Activated CD8-positive, alpha-beta memory T cell treated with anti-CD3 and anti-CD28 coated beads for 48 hours (primary cell): ENCODE data around the gene HDAC10.
A peak's percentile ranks its signal among the peaks of the same experiment; 100 is the strongest.

ENCODE experiments used
- DNase-seq, 3 experiments: peaks; one replicate each; pipeline ENCODE4 v3.0.0-alpha.2; 2020; ENCODE audit warnings: low read depth in 2 of 3, low spot score in 2 of 3

HDAC10 gene, protein sequence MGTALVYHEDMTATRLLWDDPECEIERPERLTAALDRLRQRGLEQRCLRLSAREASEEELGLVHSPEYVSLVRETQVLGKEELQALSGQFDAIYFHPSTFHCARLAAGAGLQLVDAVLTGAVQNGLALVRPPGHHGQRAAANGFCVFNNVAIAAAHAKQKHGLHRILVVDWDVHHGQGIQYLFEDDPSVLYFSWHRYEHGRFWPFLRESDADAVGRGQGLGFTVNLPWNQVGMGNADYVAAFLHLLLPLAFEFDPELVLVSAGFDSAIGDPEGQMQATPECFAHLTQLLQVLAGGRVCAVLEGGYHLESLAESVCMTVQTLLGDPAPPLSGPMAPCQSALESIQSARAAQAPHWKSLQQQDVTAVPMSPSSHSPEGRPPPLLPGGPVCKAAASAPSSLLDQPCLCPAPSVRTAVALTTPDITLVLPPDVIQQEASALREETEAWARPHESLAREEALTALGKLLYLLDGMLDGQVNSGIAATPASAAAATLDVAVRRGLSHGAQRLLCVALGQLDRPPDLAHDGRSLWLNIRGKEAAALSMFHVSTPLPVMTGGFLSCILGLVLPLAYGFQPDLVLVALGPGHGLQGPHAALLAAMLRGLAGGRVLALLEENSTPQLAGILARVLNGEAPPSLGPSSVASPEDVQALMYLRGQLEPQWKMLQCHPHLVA

DNA sequence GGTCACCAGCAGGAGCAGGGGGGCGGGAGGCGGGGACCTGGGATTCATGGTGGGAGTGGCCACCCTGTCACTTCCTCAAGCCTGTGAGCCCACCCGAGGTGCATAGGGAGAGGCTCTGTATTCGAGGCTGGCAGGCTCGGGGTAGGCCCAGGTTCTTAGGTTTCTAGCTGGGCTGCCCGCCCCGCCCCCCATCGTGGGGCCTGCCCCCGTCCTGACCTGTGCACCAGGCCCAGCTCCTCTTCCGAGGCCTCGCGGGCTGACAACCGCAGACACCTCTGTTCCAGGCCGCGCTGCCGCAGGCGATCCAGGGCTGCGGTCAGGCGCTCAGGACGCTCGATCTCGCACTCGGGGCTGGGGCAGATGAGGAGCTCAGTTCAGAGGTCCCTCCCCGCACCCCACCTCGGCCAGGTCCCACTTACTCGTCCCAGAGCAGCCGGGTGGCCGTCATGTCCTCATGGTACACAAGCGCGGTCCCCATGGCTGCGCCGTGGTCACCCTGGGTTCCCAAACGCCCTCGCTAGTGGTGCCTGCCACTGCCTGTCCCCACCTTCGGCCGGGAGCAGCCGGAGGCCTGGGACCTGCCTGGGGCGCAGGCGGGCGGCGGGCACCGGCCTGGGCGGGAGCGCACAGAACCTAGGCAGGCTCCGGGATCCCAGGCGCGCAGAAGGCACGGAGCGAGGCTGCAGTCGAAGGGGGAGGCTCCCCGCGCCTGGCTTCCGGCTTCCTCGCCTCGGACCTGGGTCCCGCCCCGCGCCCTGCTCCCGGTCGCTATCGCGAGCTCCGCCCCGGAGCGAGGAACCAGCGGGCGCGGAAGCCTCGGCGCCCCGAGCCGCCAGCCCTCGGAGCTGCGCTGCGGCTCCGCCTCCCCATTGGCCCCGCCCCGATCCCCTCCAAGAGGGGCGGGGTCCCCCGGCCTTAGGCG lies at the start of gene HDAC10:
TSS of gene HDAC10 (minus strand) at position 711 of the 922 bp plus-strand sequence. CDS start at position 478, 233 bp downstream.
- peak; percentile 67 to 78 (median 71) for DNase-seq

DNA sequence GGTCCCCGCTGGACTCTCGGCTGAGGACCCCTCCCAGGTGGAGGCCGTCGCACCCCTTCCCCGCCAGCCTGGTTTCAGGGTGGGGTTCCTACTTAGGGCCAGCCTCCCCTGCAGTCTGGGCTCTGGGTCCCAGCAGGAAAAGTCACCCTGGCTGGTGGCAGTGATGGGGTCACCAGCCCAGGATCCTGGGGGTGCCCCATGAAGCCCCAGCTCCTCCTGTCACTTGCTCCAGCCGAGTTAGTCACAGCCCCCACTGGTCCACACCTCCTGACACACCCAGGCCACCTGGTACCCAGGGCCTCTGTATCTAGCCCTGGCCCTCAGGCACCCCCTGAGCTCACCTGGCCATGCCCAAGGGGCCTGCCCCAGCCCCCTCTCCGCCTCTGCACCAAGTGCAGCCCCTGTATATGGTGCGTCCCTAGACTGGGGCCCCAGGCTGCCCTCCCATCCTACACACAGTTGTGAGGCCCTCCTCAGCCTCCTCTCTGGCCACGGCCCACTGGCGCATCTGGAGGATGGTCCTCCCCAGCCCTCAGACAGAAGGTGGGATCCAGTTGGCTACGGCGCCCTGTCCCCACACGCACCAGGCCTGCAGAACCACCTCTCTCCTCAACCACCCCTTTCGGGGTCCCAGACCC lies 49.7 kb upstream of the HDAC10 start:
- DNase-seq = no peak

DNA sequence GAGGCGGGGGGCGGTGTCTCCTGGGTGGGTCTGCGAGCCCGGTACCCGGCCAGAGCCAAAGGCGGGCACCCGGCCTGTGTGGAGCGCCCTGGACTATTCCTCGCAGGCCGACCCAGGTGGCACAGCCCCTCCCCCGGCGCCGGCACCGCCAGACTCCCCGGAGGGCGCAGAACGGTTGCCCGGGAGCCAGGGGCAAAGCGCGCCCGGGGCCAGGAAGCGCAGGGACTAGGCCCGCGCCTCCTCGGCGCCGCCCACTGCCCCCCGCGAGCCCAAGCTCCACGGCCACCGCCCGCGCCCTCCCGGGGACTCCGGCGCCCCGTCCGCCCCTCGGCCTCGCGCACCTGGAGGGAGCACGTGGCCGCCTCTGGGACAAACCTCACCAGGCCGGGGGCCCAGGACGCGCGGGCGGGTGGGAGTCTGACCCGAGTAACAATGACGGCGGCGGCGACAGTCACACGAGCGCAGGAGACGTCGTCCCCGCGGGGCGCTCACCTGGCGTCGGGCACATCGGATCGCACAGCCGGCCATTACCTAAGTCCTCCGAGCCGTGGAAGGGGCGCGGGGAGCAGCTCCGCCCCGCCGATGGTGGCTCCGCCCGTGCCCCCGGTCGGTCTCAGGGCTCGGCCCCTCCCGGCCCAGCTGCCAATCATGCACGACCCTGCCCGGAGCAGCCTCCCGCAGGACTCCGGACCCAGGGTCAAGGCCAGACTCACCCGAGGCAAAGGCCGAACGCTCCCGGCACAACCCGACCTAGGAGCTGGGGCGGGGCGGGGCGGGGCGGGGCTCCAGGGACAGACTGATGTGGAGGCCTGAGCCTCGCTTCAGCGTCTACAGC lies 48.9 kb upstream of the HDAC10 start:
- DNase-seq = no peak

DNA sequence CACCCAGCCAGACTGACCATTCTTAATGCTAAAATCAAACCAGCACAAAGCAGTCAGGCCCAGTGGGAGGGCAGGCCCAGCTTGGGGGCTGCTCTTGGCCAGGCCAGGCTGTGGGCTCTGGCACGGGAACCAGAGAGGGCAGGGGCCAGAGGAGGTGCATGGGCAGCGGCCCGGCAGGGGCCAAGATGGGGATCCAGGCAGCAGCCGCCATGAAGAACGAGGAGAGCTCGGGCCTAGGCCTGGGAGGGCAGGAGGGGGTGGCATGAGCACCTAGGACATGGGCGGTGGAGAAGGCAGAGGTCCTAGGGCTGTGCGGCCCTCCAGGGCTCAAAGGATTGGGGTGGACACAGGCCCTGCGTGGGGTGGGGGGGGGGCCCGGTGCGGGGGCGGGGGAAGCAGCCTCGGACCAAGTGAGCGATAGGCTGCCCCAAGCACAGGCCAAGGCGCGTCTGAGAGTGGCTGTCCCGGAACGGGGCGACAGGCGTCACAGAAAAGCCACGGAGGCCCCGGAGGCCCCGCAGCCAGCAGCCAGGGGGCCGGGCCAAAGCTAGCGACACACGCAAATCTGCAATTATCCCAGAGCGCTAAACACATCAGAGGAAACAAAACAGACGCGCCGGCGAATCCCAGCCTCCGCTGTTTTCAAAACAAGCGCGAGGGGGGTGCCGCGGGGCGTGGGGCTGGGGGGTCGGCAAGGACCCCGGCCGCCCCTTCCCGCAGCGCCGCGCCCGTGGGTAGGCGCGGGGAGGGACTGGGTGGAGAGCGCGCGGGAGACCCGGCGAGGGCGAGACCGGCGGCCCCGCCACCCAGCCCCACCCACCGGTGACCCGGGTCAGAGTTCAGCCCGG lies 48.1 kb upstream of the HDAC10 start:
- no peak for DNase-seq

DNA sequence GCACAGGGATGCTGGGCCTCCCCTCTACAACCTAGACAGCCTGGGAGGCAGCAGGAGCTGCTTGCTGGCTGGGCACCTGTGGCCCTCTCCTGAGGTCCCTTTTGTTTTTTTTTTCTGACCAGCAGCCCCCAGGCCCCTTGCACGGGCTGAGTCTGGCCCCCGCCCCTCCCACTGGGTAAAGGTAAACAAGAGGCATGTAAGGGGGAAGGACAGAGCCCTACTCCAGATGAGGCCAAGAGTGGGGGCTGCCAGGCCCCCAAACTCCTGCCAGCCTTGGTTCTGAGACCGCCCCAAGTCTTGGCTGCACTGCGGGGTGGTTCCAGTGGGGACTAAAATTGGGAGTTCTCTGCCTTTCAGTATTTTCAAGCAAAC lies 47.2 kb upstream of the HDAC10 start:
- no peak for DNase-seq

DNA sequence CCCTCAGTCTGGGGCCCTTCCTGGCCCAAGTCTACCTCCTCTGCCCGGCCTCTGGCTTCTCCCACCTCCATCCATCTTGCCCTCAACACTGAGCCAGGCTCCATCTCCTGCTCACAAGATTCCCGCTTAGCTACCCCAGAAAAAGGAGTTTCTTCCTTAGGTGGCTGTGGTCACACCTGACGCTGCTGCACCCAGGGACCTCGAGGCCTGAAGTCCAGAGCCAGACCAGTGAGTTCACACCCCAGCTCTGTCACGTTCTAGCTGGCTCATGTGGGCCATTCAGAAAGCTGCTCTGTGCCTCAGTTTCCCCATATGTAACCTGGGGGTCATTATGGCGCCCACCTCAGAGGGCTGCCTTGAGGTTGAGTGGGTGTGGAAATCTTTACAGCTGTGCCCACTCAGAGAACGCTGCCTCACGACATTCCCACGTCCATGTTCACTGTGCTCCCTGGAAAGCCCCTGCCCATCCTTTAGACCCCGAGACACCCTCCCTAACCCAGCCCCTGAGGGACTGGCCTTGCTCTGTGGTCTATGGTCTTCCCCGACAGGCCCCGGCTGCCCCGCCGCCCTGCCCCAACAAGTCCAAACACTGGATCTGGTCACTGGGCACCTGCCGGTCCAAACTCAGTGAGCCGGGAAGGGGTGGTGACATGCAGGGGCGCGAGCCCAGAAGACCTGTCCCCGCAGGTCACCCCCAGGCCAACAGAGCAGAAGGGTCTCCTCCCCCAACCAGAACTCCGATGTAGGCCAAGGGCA lies 46.6 kb upstream of the HDAC10 start:
- DNase-seq = no peak

DNA sequence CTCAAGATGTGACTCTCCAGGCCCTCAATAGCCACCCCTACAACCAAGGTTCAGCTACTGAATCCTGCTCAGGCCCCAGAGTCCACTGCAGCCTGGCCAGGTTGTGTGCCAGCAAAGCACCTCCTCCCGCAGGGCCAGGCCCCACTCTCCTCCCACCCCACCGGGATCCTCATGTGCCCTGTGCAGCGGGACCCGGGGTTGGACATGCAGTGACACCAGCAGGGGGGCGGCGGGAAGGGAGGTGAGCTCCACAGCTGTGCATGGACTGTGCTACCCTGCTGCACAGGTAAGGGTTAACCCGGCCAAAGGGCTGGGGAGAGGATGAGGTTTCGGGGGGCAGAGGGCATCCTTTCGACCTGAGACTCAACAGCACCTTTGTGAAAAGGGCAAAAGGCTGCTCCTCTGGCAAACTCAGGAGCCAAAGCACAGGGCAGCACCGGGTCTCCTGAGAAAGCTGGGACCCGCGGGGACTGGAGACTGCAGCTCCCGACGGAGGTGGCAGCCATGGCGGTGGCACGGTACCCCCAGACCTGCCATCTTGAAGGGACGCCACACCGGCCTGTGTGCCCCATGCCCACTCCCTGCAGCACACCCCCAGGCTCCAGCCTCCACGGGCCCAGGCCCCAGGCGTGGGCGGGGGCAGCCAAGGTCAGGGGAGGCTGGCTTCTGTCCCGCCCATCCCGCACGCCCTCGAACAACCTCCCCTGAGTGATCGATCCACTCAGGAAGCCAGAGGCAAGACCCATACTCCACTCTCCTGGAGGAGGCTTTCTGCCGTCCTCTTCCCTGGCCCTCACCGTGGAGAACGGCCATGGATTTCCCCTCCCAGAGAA lies 45.8 kb upstream of the HDAC10 start:
- DNase-seq = no peak

DNA sequence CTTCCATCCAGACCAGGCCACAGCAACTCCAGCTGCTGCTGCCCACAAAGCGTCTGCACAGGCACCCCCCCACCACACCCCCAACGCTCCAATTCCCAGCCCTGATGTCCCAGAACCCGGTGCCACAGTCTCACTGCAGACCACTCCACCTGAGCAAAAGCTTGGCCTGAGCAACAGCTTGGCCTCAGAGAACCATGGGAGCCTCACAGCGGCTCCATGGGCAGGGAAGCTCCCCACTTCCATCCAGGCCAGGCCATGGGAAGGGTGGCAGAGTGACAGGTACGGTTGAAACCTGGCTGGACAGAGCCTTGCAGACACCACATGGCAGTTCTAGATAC lies 43.2 kb upstream of the HDAC10 start:
- DNase-seq = no peak

DNA sequence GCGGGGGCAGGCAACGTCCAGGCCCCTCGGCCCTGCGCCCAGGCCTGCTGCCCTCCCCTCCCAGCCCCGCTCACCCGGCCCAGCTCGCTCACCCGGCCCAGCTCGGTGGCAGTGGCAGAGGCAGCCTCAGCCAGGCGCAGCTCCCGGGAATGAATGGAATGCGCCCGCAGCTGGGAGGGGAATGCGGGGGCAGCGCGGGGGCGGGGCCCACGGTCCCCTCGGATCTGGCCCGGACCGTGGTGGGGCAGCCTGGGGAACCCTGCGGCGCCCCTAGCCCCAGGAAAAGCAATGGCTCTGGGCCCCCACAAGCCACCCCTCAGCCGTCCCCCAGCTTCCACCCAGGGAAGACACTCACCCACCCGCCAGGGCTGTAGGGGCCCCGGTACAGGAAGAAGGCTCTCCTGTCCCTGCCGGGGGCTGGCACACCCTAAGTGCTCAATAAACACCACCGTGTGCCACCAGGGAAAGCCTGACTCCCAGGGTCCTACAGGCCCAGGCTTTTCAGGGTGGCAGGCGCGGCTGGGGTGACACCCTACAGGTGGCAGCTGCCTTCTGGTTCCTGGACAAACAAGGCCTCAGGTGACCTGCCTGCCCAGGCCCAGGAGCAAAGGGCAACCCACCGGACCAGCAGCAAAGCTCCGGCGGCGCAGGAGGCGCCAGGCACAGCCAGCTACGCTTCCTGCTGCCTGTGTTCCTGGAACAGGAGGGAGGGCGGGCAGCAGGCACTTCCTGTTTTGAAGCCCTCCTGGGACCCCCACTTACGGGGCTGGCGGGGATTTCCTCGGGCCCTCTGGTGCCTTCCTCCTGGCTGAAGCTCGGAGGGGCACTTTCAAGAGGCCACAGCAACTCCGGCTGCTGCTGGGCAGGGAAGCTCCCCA lies 42.6 kb upstream of the HDAC10 start:
- no peak for DNase-seq

DNA sequence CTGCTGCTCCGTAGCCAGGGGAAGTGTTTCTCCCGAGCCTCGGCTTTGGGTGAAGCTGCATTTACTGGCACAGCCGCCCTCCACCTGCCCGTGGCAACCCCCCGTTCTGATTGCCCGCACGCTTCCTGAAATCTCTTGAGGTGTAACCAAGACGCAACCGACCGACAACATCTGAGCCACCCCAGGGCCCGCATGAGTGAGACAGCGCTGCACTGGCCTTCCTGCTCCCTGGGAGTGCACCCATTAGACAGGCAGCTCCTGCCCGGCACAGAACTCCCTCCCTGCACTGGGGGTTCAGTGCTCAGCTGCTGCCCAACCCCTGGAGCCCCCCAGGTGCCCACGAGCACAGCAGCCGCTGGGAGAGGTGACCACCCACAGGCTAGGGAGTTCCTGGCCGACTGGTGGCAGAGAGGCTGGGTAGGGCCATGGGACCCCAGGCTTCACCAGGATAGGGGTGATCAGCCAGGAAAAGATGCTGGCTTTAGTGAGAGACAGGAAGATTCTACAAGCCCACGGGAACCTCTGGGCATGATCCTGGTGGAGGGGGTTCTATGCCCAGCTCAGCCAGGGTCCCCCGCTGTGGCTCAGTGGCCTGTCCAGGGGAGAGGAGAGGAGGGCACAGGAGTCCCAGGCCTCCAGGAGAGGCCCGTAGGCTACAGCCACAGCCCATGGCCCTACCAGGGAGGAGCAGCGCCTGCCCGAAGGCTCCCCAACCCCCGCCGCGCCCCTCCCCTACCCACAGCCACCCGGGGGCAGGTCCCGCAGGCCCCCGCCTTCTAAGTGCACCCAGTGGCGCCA lies 41.8 kb upstream of the HDAC10 start:
- no peak for DNase-seq

DNA sequence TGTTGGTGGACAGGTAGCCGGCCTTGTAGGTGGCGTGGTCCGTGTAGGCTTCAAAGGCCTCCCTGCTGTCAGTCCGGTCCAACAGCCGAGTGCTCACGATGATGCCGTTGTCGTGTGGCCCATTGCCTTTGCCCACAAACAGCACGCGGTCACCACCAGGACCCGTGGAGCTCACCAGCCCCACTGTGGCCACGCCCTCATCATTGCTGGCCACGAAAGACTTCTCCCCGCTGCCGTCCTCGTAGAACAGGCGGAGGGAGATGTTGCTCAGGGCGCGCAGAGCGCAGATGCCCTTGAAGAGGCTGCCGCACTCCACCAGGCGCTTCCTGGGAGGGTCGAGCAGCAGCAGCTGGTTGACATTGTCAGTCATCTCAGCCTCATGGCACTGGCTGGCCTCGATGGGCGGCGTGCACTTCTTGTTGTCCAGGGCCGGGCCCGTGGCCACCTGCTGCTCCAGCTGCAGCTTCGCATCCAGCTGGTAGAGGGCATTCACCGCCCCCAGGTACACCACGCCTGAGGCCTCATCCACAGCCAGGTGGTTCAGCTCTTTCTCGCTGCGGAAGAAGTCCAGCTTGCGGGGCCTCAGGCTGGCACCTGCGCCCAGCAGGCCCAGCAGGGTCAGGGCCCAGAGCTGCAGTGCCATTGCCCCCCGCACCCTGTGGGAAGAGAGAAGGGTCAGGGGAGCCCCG lies 39.0 kb upstream of the HDAC10 start:
- DNase-seq = no peak

DNA sequence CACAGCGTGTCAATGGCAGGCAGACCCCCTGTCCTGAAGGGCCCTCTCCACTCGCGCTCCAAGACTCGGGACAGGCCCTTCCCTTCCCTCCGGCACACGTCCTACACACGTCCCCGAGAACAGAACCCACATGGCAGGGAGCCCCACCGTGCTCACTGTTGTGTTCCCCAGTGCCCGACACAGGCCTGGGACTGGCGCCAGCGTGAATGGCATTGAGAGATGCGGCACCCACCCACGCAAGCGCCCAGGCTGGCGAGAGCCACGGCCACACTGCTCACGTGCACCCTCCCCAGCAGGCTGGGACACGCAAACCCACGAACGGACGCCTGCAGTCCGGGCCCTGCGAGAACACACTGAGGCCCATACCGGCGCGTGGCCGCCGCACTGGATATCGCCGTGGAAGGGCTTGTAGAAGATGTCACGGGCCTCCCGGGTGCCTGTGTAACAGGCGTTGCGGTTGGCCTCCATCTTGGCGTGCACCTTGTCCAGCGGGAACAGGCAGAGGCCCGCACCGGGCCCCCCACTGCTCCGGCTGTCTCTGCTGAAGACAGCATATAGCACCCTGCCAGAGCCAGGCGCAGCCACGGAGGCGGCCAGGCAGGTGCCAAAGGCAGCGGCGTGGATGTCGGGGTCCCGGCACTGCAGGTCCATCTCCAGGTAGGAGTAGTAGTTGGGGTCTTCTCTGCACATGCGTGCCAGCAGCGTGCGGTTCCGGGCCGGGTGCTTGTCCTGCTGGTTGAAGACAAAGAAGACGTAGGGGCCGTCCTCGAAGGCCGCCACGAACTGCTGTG lies 38.3 kb upstream of the HDAC10 start:
- no peak for DNase-seq

DNA sequence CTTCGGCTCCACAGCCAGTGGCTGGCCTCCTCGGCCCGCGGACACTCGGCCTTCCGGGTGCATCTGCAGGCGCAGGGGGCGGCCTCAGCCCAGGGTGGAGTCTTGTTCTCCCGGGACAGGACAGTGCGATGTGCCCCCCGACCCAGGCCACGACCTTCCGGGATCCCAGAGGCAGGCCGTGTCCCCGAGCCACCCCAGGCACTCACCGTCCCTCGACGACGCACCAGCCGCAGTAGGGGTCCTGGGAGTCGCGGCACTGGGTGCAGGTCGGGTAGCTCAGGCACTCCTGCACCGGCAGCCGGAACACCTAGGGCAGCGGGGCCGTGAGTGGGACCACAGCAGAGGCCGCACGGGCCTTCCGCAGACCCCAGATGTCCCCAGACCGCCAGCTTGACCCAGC lies 36.7 kb upstream of the HDAC10 start:
- no peak for DNase-seq

DNA sequence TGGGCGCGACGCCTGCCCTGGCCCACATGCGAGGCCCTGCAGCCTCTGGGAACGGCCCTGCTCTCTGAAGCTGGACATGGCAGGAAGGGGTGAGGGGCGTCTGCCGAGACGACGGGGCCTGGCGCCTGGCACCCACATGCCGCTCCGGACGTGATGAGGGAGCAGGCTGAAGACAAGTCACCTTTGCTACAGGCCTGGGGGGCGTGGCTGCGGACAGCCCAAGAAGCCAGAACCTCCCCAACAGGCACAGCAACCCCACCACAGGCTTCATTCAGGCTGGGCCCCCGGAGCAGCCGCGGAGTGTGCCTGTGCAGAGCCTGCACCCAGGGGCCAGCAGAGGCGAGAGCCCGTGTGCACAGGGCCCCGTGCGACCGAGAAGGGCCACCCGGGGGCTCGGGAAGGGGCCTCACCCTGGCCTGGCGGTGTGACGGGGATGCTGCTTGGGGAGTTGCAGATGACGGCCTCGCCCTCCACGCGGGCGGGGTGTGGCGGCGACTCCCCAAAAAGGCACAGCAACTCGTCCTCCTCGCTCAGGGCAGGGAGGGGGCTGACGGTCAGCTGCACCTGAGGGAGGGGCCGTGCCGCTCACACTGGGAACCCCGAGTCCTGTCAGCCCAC lies 35.7 kb upstream of the HDAC10 start:
- no peak for DNase-seq
